Astrocyte of the cerebellum (primary cell): ENCODE results near the gene AFDN.

Source experiments
- DNase-seq: peaks from one replicate; pipeline ENCODE4 v3.0.0-alpha.2; 2011; ENCODE audit warnings: low read depth
- H3K4me3 ChIP-seq: 2 replicates; pipeline ENCODE4 v1.5.1; 2011; ENCODE audit warnings: mild to moderate bottlenecking, low read depth, low read length, moderate library complexity
- in situ Hi-C: cut with HindIII; loops from 2 replicates; pipeline ENCODE4 v1.10.0; 2017; ENCODE audit warnings: low sequenced_read_pairs
- TF ChIP-seq, protein P1 (sequence below): IDR thresholded peaks from 2 replicates; pipeline ENCODE4 v1.5.1; 2012; ENCODE audit warnings: low read length, low read depth, moderate library complexity, mild to moderate bottlenecking; ENCODE audit errors: missing control alignments

AFDN gene

GRCh38 chr6:167990016-167990945 lies 163.6 kb downstream of the AFDN start:
- in situ Hi-C loops = no loop called here
- TF ChIP-seq, protein P1, sequence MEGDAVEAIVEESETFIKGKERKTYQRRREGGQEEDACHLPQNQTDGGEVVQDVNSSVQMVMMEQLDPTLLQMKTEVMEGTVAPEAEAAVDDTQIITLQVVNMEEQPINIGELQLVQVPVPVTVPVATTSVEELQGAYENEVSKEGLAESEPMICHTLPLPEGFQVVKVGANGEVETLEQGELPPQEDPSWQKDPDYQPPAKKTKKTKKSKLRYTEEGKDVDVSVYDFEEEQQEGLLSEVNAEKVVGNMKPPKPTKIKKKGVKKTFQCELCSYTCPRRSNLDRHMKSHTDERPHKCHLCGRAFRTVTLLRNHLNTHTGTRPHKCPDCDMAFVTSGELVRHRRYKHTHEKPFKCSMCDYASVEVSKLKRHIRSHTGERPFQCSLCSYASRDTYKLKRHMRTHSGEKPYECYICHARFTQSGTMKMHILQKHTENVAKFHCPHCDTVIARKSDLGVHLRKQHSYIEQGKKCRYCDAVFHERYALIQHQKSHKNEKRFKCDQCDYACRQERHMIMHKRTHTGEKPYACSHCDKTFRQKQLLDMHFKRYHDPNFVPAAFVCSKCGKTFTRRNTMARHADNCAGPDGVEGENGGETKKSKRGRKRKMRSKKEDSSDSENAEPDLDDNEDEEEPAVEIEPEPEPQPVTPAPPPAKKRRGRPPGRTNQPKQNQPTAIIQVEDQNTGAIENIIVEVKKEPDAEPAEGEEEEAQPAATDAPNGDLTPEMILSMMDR = no peak
- H3K4me3 ChIP-seq = no peak overlapping the region
- DNase-seq = no peak

DNA sequence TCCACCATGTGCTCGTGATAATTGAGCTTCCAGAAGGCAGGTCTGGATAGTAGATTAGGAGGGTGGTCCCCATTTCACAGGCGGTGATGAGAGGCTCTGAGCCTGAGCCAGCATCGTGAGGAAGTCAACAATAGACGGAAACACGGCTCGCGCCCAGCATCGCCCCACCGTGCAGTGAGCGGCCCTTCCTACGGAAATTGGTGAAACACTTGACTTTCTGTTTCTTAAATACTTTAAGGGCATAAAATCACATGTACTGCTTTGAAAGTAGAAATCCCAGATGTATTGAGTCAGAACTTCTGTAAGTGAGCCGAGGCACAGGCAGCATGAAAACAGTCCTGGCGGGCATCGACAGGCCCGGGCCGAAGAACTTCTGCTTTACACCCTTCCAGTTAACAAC lies 166.5 kb downstream of the AFDN start:
- H3K4me3 ChIP-seq = no peak overlapping the region
- in situ Hi-C loops = no loop called here
- TF ChIP-seq, protein P1 = no peak
- DNase-seq = no peak

DNA sequence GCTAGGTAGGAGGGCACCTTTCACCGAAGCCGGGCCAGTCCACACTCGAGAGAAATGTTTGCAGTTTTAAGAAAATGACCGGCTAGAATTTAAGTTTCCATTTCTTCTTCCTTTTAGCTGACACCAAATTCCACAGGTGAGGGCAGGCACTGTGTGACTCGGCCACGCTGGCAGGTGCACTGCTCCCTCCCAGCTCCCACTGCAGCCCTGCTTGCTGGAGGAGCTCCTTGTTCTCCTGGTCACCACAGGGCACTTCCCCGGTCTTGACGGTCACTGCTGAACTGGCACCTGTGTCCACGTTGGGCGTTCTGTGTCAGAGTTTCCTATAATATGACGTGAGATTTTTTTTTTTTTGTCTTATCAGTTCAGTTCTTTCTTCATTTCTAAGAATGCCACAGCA lies 167.1 kb downstream of the AFDN start:
- H3K4me3 ChIP-seq = no peak overlapping the region
- DNase-seq = no peak
- TF ChIP-seq, protein P1 = no peak
- in situ Hi-C loops = no loop called here

DNA sequence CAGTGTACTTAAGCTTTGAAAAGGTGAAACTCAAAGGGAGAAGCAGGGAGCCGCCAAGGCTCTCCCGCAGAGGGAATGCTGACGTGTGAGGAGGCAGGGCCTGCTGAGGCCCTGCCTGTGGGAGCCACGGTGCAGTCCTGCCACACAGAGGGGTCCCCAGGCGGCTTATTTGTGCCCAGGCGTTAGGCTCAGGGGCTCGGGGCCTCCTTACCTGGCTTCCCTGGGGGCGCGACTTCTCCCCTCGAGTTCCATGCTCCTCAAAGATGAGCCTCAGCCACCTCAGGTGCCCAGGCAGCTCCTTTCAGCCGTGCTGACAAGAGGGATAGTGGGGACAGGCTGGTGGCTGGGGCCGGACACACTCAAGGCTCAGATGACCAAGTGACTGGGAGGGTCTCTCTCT lies 168.6 kb downstream of the AFDN start:
- H3K4me3 ChIP-seq = no peak overlapping the region
- TF ChIP-seq, protein P1 = no peak
- in situ Hi-C loops = no loop called here
- DNase-seq = no peak

DNA sequence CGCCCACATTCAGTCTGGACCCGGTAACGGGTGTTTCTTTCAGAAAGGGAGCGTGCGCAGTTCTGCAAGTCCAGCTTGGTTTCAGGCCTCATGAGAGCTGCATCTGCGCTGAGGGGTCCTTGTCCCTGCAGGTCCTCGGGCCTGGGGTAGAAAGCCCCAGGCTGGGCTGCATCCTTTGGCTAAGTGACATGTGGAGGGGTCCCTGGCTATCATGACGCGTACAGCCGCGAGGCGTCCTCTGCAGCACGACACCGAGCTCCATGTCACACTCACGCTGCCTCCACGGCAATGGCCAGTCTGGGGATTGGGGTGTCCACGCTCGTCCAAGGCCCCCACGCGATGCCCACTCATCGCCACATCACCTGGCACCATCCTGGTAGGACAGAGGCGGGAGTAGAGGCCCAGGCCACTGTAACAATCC lies 169.0 kb downstream of the AFDN start:
- H3K4me3 ChIP-seq = no peak overlapping the region
- TF ChIP-seq, protein P1 = no peak
- in situ Hi-C loops = no loop called here
- DNase-seq = no peak

- no peak overlapping the region for H3K4me3 ChIP-seq
- DNase-seq = no peak
- TF ChIP-seq, protein P1 = no peak
- in situ Hi-C loops = no loop called here
These were observed 169.9 kb downstream of the AFDN start for GRCh38 chr6:167996424-167997199.
